Testis (tissue), 3 donors: ENCODE data around the gene MEGF10. TPM values are rescaled to one million over a fixed set of nuclear protein-coding genes. Genes with fewer than 3 reads are reported as not detected.

Experiments
- DNase-seq: peaks from one replicate; pipeline ENCODE4 v3.0.0-alpha.2; 2019
- H3K27ac ChIP-seq, 2 donors: fragments of 200-600 bp; sonication (generic); one replicate each; pipeline ENCODE4 v1.5.1; 2019
- H3K27me3 ChIP-seq: fragments of 200-600 bp; sonication (generic); one replicate; pipeline ENCODE4 v1.5.1; 2019
- H3K36me3 ChIP-seq: fragments of 200-600 bp; sonication (generic); one replicate; pipeline ENCODE4 v1.5.1; 2017; ENCODE audit warnings: low read depth; ENCODE audit errors: missing control alignments
- H3K4me1 ChIP-seq: fragments of 200-600 bp; sonication (generic); one replicate; pipeline ENCODE4 v1.5.1; 2019
- H3K4me3 ChIP-seq, 2 donors: fragments of 200-600 bp; sonication (generic); one replicate each; pipeline ENCODE4 v1.5.1; 2017 to 2019
- H3K9me3 ChIP-seq: fragments of 200-600 bp; sonication (generic); one replicate; pipeline ENCODE4 v1.5.1; 2017
- POLR2A ChIP-seq: fragments of 450-650 bp; IDR thresholded peaks from one replicate; pipeline ENCODE4 v1.6.1; 2017; ENCODE audit warnings: antibody characterized with exemption, mild to moderate bottlenecking, moderate library complexity
- WGBS, 2 donors: methylation state at CpG; one replicate each; pipeline ENCODE4 v1.1.5; 2018; 5-methylcytosine and 5-hydroxymethylcytosine counted together
- intact Hi-C: fragments of 100-400 bp; cut with DNase I; formaldehyde crosslinking; loops from one replicate; pipeline ENCODE4 v1.15.1; 2023; ENCODE audit warnings: low total_unique reads
- polyA plus RNA-seq: library from polyadenylated mRNA; stranded (reverse); fragments of 350-450 nt; fragmentation: Illumina TruSeq; extraction: RNeasy Lipid Tissue Mini Kit (QIAGEN cat#74804); gene quantifications from one replicate; pipeline ENCODE4 v1.2.3, GENCODE V29; 2014; ENCODE audit warnings: low read depth, low replicate concordance; ENCODE audit not compliant: insufficient read depth
- total RNA-seq, 2 donors: library from RNA; depleted of rRNA; stranded (reverse); fragments of >200 nt; gene quantifications; one replicate each; pipeline ENCODE4 v1.2.3, GENCODE V29; 2016
- TF ChIP-seq, protein P1 (sequence below), 3 experiments: fragments of 450-650 bp in 2 of 3; fragments of 200-600 bp in 1 of 3; sonication (generic) in 1 of 3; IDR thresholded peaks; one replicate each; pipeline ENCODE4 v1.5.1; 2016 to 2019; ENCODE audit warnings: antibody characterized with exemption in 3 of 3, mild to moderate bottlenecking in 2 of 3, moderate library complexity in 1 of 3

The MEGF10 gene
- total and polyA plus RNA-seq, 3 donors from 2014 or later = 2.4 to 5.1 (median 4.6) TPM

GRCh38 chr5:127400946-127401670, 110.5 kb downstream of the MEGF10 start:
- Histone ChIP-seq H3K27me3 (no peaks in the 10 kb centered on the region), H3K27ac (no peak overlapping the region), H3K4me3 (no peak overlapping the region), H3K4me1 (no peaks in the 10 kb centered on the region), H3K36me3 (no peaks in the 10 kb centered on the region), H3K9me3 (no peaks in the 10 kb centered on the region)
- WGBS, 2 donors = 84 to 85% methylated on average over 5 of the region's 5 CpGs
- intact Hi-C loops = no loop called here
- TF ChIP-seq POLR2A = no peak
- TF ChIP-seq, protein P1, sequence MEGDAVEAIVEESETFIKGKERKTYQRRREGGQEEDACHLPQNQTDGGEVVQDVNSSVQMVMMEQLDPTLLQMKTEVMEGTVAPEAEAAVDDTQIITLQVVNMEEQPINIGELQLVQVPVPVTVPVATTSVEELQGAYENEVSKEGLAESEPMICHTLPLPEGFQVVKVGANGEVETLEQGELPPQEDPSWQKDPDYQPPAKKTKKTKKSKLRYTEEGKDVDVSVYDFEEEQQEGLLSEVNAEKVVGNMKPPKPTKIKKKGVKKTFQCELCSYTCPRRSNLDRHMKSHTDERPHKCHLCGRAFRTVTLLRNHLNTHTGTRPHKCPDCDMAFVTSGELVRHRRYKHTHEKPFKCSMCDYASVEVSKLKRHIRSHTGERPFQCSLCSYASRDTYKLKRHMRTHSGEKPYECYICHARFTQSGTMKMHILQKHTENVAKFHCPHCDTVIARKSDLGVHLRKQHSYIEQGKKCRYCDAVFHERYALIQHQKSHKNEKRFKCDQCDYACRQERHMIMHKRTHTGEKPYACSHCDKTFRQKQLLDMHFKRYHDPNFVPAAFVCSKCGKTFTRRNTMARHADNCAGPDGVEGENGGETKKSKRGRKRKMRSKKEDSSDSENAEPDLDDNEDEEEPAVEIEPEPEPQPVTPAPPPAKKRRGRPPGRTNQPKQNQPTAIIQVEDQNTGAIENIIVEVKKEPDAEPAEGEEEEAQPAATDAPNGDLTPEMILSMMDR (IDR thresholded peaks at IDR 0.05) = no peak
- no peak for DNase-seq

DNA sequence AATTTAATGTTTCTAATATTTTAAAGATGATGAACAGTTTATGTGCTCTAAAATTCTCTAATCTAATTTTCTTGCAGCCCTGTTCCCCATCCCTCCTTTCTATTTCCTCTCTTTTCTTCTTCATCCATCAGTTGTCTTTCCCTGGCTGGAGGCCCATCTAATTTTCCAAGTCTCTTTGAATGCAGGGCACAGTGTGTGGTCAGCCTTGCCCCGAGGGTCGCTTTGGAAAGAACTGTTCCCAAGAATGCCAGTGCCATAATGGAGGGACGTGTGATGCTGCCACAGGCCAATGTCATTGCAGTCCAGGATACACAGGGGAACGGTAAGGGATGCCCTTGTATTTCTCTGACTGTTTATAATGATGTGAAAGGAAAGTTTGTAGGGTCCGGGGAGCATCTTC, 111.8 kb downstream of the MEGF10 start:
- Histone ChIP-seq H3K4me3 (no peak overlapping the region), H3K27me3 (no peaks in the 10 kb centered on the region), H3K4me1 (no peaks in the 10 kb centered on the region), H3K9me3 (no peaks in the 10 kb centered on the region), H3K27ac (no peak overlapping the region), H3K36me3 (no peaks in the 10 kb centered on the region)
- TF ChIP-seq, protein P1 (IDR thresholded peaks at IDR 0.05) = no peak
- no peak for TF ChIP-seq POLR2A
- no peak for DNase-seq
- 83 to 89% methylated on average over 5 of the region's 5 CpGs for WGBS, 2 donors
- intact Hi-C loops = no loop called here

DNA sequence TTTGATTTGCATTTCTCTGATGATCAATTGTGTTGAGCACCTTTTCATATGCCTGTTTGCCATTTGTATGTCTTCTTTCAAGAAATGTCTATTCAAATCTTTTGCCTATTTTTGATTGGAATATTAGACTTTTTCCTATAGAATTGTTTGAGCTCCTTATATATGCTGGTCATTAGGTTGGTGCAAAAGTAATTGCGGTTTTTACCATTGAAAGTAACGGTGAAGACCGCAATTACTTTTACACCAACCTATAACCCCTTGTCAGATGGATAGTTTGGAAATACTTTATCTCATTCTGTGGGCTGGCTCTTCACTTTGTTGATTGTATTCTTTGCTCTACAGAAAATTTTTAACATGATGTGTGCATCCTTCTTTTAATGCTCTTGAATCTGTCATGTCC, 113.6 kb downstream of the MEGF10 start:
- peaks cover 5% of the 10 kb centered on the region for H3K4me1 ChIP-seq
- TF ChIP-seq, protein P1 (IDR thresholded peaks at IDR 0.05) = no peak
- DNase-seq = no peak
- H3K9me3 ChIP-seq = no peaks in the 10 kb centered on the region
- intact Hi-C loops = no loop called here
- H3K27ac ChIP-seq = no peak overlapping the region
- H3K27me3 ChIP-seq = no peaks in the 10 kb centered on the region
- no peaks in the 10 kb centered on the region for H3K36me3 ChIP-seq
- no peak overlapping the region for H3K4me3 ChIP-seq
- 94 to 95% methylated on average over 3 of the region's 3 CpGs for WGBS, 2 donors

- 83 to 90% methylated on average over 9 of the region's 9 CpGs for WGBS, 2 donors
These were observed 115.9 kb downstream of the MEGF10 start for GRCh38 chr5:127406326-127407121.

More at GRCh38 chr5:127406326-127407121, 115.9 kb downstream of the MEGF10 start:
- H3K9me3 ChIP-seq = no peaks in the 10 kb centered on the region
- intact Hi-C loops = no loop called here
- H3K4me1 ChIP-seq = peaks cover 12% of the 10 kb centered on the region
- no peak for DNase-seq
- H3K4me3 ChIP-seq = no peak overlapping the region
- no peak for TF ChIP-seq POLR2A
- TF ChIP-seq, protein P1 (IDR thresholded peaks at IDR 0.05) = no peak
- no peaks in the 10 kb centered on the region for H3K27me3 ChIP-seq
- no peak overlapping the region for H3K27ac ChIP-seq
- H3K36me3 ChIP-seq = no peaks in the 10 kb centered on the region
